GM19438 (cell line): ENCODE data around the gene CACNA1E.
"Not testable (repeated sequence)": the region's sequence is repeated elsewhere in the genome, so short reads cannot be mapped to it uniquely, and the experiment has no call there.

Experiments
- ATAC-seq: cut with Tn5 transposase; IDR thresholded peaks from one replicate; pipeline ENCODE4 v1.9.1; 2021; ENCODE audit warnings: low read depth; ENCODE audit not compliant: unreplicated experiment

CACNA1E gene

DNA sequence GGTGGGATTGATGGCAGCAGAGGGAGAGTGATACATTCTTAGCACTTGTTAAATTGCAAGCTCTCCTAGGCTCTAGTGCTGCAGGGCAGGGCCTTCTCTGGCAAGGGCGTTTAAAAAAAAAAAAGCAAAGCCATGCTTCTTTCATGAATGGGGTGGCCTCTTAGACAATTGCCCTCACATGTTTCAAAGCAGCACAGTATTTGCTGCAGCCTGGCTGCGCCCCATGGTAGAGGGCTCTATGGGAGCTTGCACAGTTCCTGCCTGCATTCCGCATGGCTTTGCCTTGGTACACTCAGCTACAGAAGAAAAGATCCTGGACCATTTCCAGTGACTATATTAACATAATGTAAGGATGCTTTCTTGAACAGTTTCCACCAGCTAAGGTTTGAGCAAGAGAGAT is 311.0 kb downstream of the CACNA1E start:
- ATAC-seq, result no peak

DNA sequence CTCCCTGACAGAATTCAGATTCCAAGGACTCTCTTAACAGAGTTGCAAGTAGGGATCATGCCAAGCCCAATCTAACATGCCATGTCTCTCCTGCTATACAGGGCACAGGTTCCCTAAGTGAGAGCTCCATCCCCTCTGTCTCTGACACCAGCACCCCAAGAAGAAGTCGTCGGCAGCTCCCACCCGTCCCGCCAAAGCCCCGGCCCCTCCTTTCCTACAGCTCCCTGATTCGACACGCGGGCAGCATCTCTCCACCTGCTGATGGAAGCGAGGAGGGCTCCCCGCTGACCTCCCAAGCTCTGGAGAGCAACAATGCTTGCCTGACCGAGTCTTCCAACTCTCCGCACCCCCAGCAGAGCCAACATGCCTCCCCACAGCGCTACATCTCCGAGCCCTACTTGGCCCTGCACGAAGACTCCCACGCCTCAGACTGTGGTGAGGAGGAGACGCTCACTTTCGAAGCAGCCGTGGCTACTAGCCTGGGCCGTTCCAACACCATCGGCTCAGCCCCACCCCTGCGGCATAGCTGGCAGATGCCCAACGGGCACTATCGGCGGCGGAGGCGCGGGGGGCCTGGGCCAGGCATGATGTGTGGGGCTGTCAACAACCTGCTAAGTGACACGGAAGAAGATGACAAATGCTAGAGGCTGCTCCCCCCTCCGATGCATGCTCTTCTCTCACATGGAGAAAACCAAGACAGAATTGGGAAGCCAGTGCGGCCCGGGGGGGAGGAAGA is 315.0 kb downstream of the CACNA1E start:
- ATAC-seq, result no peak

GRCh38 chr1:181801617-181802016 is 318.3 kb downstream of the CACNA1E start:
- ATAC-seq, result no peak

DNA sequence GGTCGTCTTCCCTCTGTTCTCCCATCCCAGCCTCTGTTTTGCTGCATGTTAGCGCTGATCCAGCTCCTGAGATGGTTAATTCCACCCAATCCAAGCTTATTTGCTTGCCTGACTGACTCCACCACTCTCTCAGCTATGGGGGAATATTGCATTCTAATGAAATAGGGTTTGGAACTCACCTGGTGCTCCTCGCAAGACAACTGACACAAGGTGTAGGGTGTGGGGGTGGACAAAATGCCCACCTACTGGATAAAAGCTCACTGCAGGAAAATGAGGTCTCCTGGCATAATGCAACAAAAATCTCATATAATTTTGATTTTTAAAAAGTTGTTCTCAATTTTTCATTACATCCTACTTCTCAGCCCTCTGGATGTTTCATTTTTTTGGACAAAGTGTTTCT is 319.1 kb downstream of the CACNA1E start:
- no peak for ATAC-seq

GRCh38 chr1:181803421-181803820 is 320.1 kb downstream of the CACNA1E start:
- ATAC-seq, result no peak

DNA sequence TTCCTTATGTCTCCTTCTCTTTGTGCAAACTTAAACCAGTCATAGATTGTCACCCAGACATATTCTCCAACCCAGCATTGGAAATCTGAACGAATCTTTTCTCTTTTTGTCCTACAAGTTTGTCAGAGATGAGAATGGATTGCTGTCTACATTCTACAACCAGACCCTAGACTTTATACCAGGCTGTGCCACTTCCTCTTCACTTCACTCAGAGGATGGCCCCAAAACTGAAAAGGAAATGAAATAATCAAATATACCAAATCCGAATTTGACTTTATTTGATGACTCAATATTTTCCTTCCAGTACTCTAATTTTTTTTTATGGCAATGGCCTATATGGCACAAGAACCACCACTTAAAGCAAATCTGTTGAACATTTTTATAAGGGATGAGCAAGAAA is 321.7 kb downstream of the CACNA1E start:
- no peak for ATAC-seq

DNA sequence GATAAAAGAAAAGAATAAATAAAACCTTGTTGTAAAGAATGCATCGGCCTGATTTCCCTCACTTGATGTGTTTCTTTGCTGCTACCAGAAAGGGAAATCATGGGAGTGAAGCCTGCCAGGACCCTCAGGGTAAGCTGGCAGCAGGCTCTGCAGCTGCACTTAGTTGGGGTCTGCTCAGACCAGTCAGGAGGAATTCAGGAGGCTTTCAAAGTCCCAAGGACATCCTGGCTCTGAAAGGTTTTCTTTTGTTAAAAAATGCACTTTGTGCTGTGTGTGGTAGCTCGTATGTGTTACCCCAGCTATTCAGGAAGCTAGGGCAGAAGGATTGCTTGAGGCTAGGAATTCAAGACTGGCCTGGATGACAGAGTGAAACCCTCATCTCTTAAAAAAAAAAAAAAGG is 323.4 kb downstream of the CACNA1E start:
- ATAC-seq, result no peak

DNA sequence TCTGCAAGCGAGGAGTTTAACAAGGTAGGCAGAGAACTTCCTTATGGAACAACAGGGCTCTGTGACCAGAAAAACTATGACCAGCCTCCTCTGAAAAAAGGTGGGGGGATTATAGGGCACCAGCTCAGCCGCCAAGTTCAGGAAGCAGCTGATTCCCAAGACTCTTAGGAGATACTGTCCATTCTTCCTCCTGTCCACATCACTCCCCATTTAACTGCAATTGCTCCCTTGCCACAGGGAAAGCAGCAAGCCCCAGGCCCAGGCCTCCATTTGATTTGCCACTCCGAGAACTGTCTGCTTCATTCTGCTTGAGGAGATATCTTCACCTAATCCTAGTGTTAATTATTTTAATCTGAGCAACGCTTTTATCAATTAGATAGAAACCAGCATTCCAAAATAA is 323.9 kb downstream of the CACNA1E start:
- ATAC-seq, result no peak

DNA sequence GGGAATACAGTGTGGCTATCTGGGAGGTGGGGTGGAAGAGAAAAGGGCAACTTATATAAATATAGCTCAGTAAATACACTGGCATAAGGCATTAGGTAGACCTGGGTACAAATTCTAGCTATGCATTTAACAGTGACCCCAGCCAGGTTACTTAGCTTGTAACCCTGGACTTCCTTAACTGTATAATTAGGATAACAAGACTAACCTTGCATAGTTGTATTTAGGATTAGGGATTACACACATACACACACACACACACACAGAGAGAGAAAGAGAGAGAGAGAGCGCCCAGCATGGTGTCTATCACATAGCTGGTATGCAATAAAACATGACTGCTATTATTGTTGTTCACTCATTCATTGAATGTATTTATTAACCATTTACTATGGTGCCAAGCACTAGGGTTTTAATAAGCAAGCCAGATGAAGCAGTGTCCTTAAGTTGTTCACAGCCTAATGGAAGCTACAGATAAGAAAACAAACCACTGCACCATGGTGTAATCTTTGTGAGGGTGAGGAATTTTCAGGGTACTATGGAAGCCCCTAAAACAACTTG is 326.8 kb downstream of the CACNA1E start:
- ATAC-seq, result no peak

DNA sequence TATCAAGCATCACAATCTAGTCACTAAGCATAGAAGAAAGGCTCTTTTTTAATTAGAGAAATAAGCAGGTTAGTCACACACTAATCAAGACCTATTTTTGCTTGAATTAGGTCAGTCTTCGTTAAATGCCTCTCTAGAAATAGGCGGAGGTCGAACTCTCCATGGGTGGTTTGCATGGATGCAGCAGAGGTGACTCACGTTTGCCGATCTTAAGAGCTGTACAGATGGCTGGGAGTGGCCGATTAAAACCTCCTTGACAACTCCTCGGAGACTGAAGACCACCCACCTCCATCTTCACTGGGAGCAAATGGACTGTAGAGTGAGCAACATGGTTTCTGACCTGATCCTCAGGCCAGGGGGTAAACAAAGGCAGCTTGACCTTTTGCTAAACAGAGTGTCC is 328.9 kb downstream of the CACNA1E start:
- no peak for ATAC-seq

DNA sequence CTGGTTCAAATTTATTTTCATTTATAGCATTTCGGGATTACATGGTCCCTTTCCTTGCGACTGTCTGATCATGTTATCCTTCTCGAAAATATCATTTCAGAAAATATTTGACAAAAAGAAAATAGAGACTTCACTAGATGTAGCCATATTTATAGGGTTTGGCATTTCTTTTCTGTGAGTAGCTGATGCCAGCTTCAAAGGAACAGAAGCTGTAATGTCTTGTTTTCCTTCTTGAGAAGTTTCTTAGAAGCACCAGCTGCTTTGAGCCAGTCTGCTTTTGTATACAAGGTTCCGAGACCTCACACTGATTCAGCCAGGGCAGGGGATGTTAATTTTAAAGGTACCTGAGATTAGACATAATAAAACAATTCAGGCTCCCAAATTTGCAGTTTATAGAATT is 329.9 kb downstream of the CACNA1E start:
- ATAC-seq, result no peak

DNA sequence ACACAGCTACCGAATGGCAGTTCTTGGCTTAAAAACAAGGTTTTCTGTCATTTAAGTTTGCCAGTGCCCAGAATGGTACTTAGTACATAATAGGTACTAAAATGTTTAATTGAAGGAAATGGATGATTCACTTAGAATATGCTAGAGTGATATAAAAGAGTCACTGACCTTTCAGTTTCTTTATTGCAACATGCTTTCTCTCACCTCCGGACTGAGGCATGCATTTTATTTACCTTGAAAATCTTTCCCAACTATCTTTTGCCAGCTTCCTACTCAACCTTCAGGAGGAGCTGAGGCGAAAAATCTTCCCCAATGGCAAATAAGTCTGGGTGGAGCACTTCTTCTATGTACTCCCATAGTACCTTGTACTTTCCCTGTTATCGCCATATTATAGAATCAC is 333.3 kb downstream of the CACNA1E start:
- no peak for ATAC-seq

- ATAC-seq, result no peak
These were observed 333.8 kb downstream of the CACNA1E start for GRCh38 chr1:181817091-181817490.

DNA sequence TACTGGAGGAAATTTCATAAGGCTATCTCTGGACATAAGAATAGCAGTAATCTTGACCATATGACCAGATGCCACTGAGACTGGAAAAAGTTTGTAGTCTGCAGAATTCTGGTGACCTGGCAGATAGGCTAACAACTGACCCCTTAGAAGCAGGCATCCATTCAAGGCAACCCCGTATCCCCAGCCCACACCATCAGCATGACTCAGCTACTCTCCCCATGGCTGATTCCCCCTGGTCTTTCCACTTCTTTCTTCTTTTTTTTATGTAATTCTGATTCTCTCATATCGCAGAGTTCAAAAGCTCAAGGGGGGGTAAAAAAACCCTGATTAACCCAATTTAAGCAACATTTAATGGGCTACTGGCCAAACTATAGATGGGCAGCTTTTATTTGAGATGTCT is 335.1 kb downstream of the CACNA1E start:
- no peak for ATAC-seq

DNA sequence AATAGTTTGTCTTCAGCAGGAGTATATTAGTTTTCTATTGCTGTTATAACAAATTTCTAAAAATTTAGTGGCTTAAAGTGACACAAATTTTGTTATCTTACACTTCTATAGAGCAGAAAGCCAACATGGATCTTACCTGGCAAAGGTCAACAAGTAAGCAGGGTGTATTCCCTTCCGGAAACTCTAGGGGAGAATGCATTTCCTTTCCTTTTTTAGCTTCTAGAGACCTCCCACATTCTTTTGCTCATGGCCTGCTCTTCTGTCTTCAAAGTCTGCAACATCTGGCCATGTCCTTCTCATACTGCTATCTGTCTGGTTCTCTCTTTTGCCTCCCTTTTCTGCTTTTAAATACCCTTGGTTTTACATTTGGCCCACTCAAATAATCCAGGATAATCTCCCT is 335.6 kb downstream of the CACNA1E start:
- ATAC-seq, result no peak

- no peak for ATAC-seq
These were observed 338.4 kb downstream of the CACNA1E start for GRCh38 chr1:181821701-181822100.

DNA sequence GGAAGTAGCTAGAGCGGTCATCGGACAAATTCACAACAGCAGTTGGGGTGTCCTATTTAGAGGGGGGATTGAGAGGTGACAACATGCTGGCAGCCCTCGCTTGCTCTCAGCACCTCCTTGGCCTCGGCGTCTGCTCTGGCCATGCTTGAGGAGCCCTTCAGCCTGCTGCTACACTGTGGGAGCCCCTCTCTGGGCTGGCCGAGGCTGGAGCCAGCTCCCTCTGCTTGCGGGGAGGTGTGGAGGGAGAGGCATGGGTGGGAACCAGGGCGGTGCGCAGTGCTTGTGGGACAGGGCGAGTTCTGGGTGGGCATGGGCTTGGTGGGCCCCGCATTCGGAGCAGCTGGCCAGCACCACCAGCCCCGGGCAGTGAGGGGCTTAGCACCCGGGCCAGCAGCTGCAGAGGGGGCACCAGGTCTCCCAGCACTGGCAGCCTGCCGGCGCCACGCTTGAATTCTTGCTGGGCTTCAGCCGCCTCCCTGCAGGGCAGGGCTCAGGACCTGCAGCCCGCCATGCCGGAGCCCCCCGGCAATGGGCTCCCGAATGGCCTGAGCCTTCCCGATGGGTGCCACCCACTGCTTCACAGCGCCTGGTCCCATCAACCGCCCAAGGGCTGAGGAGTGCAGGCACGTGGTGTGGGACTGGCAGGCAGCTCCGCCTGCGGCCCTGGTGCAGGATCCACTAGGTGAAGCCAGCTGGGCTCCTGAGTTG is 349.0 kb downstream of the CACNA1E start:
- not testable (repeated sequence) for ATAC-seq

DNA sequence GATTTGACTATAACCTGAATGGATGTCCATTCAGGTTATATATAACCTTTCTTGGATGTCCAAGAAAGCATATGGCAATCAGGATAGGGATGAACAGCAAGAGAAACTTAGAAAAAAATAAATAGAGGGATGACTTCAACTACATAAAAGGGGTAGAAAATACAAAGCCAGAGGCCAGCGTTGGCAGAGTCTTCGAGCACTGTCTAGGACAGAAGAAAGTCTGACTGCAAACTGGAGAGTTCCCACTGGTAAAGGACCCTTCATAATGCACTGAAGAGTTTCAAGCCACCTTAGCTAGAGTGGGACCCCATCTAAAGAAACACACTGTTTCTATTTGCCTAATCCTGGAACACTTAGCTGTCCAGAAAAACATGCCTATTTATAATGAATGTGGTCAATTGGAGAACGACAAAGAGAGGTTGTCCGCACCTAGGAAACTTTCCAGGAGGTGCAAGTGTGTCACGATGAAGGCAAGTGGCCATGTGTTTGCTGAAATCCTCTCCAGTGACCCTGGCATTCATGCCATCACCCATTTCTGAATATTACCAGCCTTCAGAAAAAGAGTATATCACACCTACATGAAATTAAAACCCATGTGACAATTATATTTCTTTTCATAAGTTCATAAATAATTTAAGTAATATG is 362.8 kb downstream of the CACNA1E start:
- no peak for ATAC-seq

DNA sequence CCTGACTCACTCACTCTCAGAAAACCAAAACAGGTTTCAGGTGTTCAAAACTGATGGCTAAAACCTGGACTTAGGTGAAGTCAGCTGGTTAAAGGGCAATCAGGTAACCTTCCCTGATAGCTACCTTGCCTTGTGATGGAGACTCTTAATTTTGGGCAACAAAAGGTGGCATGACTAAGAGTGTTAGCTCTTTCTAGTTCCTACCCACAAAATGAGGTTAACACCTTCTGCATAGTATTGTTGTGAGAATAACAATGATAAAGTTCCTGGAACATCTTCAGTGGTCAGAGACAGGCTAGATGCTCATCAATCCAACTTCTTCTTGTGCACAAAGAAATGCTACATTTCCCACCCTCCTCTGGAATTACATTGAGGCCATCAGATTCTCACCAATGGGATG is 363.4 kb downstream of the CACNA1E start:
- no peak for ATAC-seq

DNA sequence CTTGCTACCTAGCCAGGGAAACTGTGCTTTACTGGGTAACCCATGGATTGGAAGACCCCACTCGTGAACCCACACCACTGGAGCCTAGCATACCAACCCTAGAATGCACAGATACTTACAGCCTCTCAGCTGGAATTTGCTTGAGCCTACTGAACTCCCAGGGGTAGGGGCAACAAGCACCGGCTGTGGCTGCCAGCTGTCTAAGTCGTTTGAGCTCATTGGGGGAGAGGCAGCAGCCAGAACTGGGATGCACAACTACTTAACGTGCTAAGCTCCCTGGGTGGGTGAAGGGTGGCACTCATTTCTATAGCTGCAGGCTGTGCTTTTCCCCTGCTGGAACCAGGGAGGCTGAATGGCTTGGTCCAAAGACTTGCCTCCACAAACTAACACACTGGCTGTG is 365.8 kb downstream of the CACNA1E start:
- ATAC-seq, result no peak

- not testable (repeated sequence) for ATAC-seq
These were observed 370.9 kb downstream of the CACNA1E start for GRCh38 chr1:181854212-181854611.
